B cell (primary cell): Measurements from ENCODE around the gene EMX2. TPM values are rescaled to one million over a fixed set of nuclear protein-coding genes. Genes with fewer than 3 reads are reported as not detected.

ENCODE experiments used
- ATAC-seq: fragments of 200-7000 bp; cut with Tn5 transposase; one replicate; pipeline ENCODE4 v1.10.0; 2021; ENCODE audit warnings: low read depth, mild to moderate bottlenecking, moderate number of reproducible peaks, moderate library complexity
- CTCF ChIA-PET: fragments of 350-600 bp; sonication (Branson Sonifier 250); formaldehyde crosslinking; loops from one replicate; lab custom pipeline; 2021; ENCODE audit warnings: antibody characterized with exemption, inconsistent platforms; lab: Charles Lee
- POLR2A ChIA-PET: fragments of 350-600 bp; sonication (Branson Sonifier 250); formaldehyde crosslinking; loops from one replicate; lab custom pipeline; 2021; ENCODE audit warnings: antibody characterized with exemption; lab: Charles Lee
- DNase-seq: peaks from one replicate; pipeline ENCODE4 v3.0.0; 2013
- H2AFZ ChIP-seq: 2 replicates; pipeline ENCODE4 v1.6.1; 2012; ENCODE audit warnings: mild to moderate bottlenecking, low read depth, low read length; ENCODE audit not compliant: insufficient read depth, poor library complexity, severe bottlenecking
- H3K27ac ChIP-seq, 2 donors: 1 replicate in 1 of 2; 2 replicates in 1 of 2; pipeline ENCODE4 v1.5.1; 2012 to 2013; ENCODE audit warnings: low read length in 2 of 2, mild to moderate bottlenecking in 2 of 2, moderate library complexity in 1 of 2
- H3K27me3 ChIP-seq, 4 experiments: fragments of 200-600 bp in 1 of 4; sonication (generic) in 1 of 4; replicated peaks in 1 of 4; 1 replicate in 2 of 4; 2 replicates in 2 of 4; pipeline versions ENCODE4 v1.6.1 to v1.7.0; 2013 to 2016; ENCODE audit warnings: low read length in 3 of 4, mild to moderate bottlenecking in 2 of 4, mixed read lengths in 1 of 4, moderate library complexity in 1 of 4; ENCODE audit not compliant: insufficient read depth in 4 of 4, control insufficient read depth in 3 of 4; ENCODE audit errors: control extremely low read depth in 1 of 4
- H3K36me3 ChIP-seq, 2 experiments: replicated peaks in 1 of 2; 1 replicate in 1 of 2; 2 replicates in 1 of 2; pipeline versions ENCODE4 v1.6.1 to v1.7.1; 2013; ENCODE audit warnings: low read length in 1 of 2; ENCODE audit not compliant: insufficient read depth in 2 of 2, control insufficient read depth in 1 of 2; ENCODE audit errors: control extremely low read depth in 1 of 2, extremely low read depth in 1 of 2
- H3K4me1 ChIP-seq, 2 donors: fragments of 200-600 bp in 1 of 2; sonication (generic) in 1 of 2; 1 replicate in 1 of 2; 2 replicates in 1 of 2; pipeline versions ENCODE4 v1.5.1 to v1.6.1; 2013 to 2017; ENCODE audit warnings: low read length in 2 of 2; ENCODE audit not compliant: control insufficient read depth in 2 of 2, insufficient read depth in 2 of 2
- H3K4me2 ChIP-seq: replicated peaks from 2 replicates; pipeline ENCODE3; 2012; ENCODE audit warnings: mild to moderate bottlenecking, low read depth, low read length; ENCODE audit not compliant: poor library complexity, severe bottlenecking
- H3K4me3 ChIP-seq, 5 experiments: fragments of 200-600 bp in 1 of 5; sonication (generic) in 1 of 5; 1 replicate in 3 of 5; 2 replicates in 2 of 5; pipeline versions ENCODE4 v1.5.1 to v1.7.0; 2011 to 2016; ENCODE audit warnings: low read length in 4 of 5, mild to moderate bottlenecking in 4 of 5, low read depth in 2 of 5, control low read depth in 1 of 5, moderate library complexity in 1 of 5; ENCODE audit not compliant: insufficient read depth in 1 of 5; ENCODE audit errors: control extremely low read depth in 1 of 5, extremely low read depth in 1 of 5
- H3K79me2 ChIP-seq: fragments of 200-600 bp; sonication (generic); one replicate; pipeline ENCODE4 v1.6.0; 2016; ENCODE audit warnings: low read length; ENCODE audit not compliant: control insufficient read depth, insufficient read depth
- H3K9ac ChIP-seq: fragments of 200-600 bp; sonication (generic); 2 replicates; pipeline ENCODE4 v1.6.1; 2017; ENCODE audit warnings: mild to moderate bottlenecking, low read length, moderate library complexity
- H3K9me3 ChIP-seq, 3 donors: one replicate each; pipeline versions ENCODE4 v1.6.1 to v1.7.1; 2013; ENCODE audit warnings: low read length in 2 of 3; ENCODE audit not compliant: control insufficient read depth in 2 of 3, insufficient read depth in 1 of 3; ENCODE audit errors: control extremely low read depth in 1 of 3
- H4K20me1 ChIP-seq: 2 replicates; pipeline ENCODE4 v1.6.0; 2012; ENCODE audit warnings: mild to moderate bottlenecking, low read length; ENCODE audit not compliant: insufficient read depth, control insufficient read depth, poor library complexity, severe bottlenecking
- H3K27ac Mint-ChIP-seq: one replicate; pipeline ENCODE4 v1.8.0; 2021; ENCODE audit warnings: mixed read lengths
- H3K27me3 Mint-ChIP-seq: one replicate; pipeline ENCODE4 v1.8.0; 2021; ENCODE audit warnings: mixed read lengths
- H3K4me1 Mint-ChIP-seq: one replicate; pipeline ENCODE4 v1.8.0; 2021; ENCODE audit warnings: mixed read lengths
- H3K4me3 Mint-ChIP-seq: one replicate; pipeline ENCODE4 v1.8.0; 2021; ENCODE audit warnings: mixed read lengths
- H3K9me3 Mint-ChIP-seq: one replicate; pipeline ENCODE4 v1.8.0; 2022; ENCODE audit warnings: mixed read lengths; ENCODE audit not compliant: insufficient read depth
- EZH2 ChIP-seq: IDR thresholded peaks from 2 replicates; pipeline ENCODE4 v1.6.1; 2012; ENCODE audit warnings: borderline replicate concordance, low read depth, mild to moderate bottlenecking, moderate library complexity, low read length; ENCODE audit not compliant: insufficient read depth, poor library complexity, severe bottlenecking
- WGBS: methylation state at CpG from one replicate; pipeline ENCODE4 v1.1.5; 2013; ENCODE audit warnings: missing lambda C conversion rate; ENCODE audit not compliant: insufficient coverage; 5-methylcytosine and 5-hydroxymethylcytosine counted together
- intact Hi-C: fragments of 100-400 bp; cut with micrococcal nuclease; formaldehyde crosslinking; loops from one replicate; pipeline ENCODE4 v1.10.0; 2022
- polyA plus RNA-seq: library from polyadenylated mRNA; depleted of rRNA; stranded (reverse); fragments of >200 nt; gene quantifications from 2 replicates; pipeline ENCODE4 v1.2.3, GENCODE V29; 2012
- total RNA-seq, 2 donors: library from RNA; stranded (reverse); fragments of 120-200 nt in 1 of 2; gene quantifications; 1 replicate in 1 of 2; 2 replicates in 1 of 2; pipeline versions ENCODE4 v1.2.3 to v1.2.4, GENCODE V29; 2013 to 2022
- TF ChIP-seq, protein P1 (sequence below): fragments of 200-600 bp; IDR thresholded peaks from one replicate; pipeline ENCODE4 v1.8.0; 2022; ENCODE audit warnings: antibody characterized with exemption, mild to moderate bottlenecking

EMX2 gene
- total and polyA plus RNA-seq, 2 donors (not counting 1 experiment from before 2014, with no cell fraction given) = not detected

GRCh38 chr10:117518246-117518645, 24.3 kb upstream of the EMX2 start:
- Histone ChIP-seq H3K4me2 (no peak overlapping the region), H3K27ac (no peak overlapping the region), H3K9me3 (no peaks in the 10 kb centered on the region), H3K9ac (no peak overlapping the region), H3K36me3 (no peaks in the 10 kb centered on the region), H3K79me2 (no peaks in the 10 kb centered on the region), H3K4me1 (no peaks in the 10 kb centered on the region), H3K4me3 (no peak overlapping the region), H4K20me1 (no peaks in the 10 kb centered on the region), H2AFZ (no peak overlapping the region), H3K27me3 (peaks cover 0 to 6% (median 4%) of the 10 kb centered on the region in 4 experiments)
- no peak for ATAC-seq
- no peak for DNase-seq
- CTCF ChIA-PET = no interaction called here
- H3K27ac Mint-ChIP-seq = no peak overlapping the region
- intact Hi-C loops = no loop called here
- 87% methylated on average over 5 of the region's 5 CpGs for WGBS
- POLR2A ChIA-PET = no interaction called here
- no peaks in the 10 kb centered on the region for H3K4me1 Mint-ChIP-seq
- H3K4me3 Mint-ChIP-seq = no peak overlapping the region
- H3K27me3 Mint-ChIP-seq = peaks cover 35% of the 10 kb centered on the region
- no peaks in the 10 kb centered on the region for H3K9me3 Mint-ChIP-seq
- TF ChIP-seq, protein P1, sequence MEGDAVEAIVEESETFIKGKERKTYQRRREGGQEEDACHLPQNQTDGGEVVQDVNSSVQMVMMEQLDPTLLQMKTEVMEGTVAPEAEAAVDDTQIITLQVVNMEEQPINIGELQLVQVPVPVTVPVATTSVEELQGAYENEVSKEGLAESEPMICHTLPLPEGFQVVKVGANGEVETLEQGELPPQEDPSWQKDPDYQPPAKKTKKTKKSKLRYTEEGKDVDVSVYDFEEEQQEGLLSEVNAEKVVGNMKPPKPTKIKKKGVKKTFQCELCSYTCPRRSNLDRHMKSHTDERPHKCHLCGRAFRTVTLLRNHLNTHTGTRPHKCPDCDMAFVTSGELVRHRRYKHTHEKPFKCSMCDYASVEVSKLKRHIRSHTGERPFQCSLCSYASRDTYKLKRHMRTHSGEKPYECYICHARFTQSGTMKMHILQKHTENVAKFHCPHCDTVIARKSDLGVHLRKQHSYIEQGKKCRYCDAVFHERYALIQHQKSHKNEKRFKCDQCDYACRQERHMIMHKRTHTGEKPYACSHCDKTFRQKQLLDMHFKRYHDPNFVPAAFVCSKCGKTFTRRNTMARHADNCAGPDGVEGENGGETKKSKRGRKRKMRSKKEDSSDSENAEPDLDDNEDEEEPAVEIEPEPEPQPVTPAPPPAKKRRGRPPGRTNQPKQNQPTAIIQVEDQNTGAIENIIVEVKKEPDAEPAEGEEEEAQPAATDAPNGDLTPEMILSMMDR = no peak
- TF ChIP-seq EZH2 = no peak

DNA sequence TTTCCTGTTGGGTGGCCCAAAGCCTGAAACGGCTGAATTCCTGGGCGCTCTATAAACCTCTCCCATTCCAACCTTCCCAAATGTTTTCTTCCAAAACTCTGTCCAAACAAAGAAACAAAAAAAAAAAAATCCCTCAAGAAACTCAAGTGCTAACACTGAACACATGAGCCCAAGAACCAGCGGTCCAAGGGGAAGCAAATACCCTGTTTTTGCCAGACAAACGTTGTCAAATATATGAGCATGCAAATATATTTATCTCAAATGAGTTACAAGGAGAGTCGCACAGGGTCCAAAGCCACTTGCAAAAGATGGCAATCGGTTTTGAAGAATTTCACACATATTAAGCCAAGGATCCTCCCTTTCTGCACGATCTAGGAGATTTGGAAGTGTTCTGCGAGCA, 23.3 kb upstream of the EMX2 start:
- Mint-ChIP-seq H3K4me3 (no peak overlapping the region), H3K4me1 (no peaks in the 10 kb centered on the region), H3K9me3 (no peaks in the 10 kb centered on the region), H3K27me3 (peaks cover 38% of the 10 kb centered on the region), H3K27ac (no peak overlapping the region)
- Histone ChIP-seq H2AFZ (no peak overlapping the region), H3K27ac (no peak overlapping the region), H3K4me3 (no peak overlapping the region), H3K4me1 (no peaks in the 10 kb centered on the region), H4K20me1 (no peaks in the 10 kb centered on the region), H3K79me2 (no peaks in the 10 kb centered on the region), H3K36me3 (no peaks in the 10 kb centered on the region), H3K9ac (no peak overlapping the region), H3K4me2 (no peak overlapping the region), H3K9me3 (no peaks in the 10 kb centered on the region), H3K27me3 (peaks cover 0 to 9% (median 4%) of the 10 kb centered on the region in 4 experiments)
- TF ChIP-seq, protein P1 = no peak
- no peak for TF ChIP-seq EZH2
- ChIA-PET POLR2A (no interaction called here), CTCF (no interaction called here)
- no peak for DNase-seq
- ATAC-seq = no peak
- 71% methylated on average over 3 of the region's 8 CpGs for WGBS
- intact Hi-C loops = no loop called here
